OCI-LY3 (cell line): ENCODE measurements around the gene VPS4B.

Experiments
- EZH2phosphoT487 ChIP-seq: fragments of 200-600 bp; shearing (Covaris generic); IDR thresholded peaks from 2 replicates; pipeline ENCODE4 v1.6.1; 2018; ENCODE audit warnings: antibody characterized with exemption, mixed run types, low read depth
- TF ChIP-seq, protein P1 (sequence below): fragments of 200-600, 300-600 bp; sonication (generic); IDR thresholded peaks from 2 replicates; pipeline ENCODE4 v1.5.1; 2014; ENCODE audit warnings: antibody characterized with exemption, low read length, low read depth

DNA sequence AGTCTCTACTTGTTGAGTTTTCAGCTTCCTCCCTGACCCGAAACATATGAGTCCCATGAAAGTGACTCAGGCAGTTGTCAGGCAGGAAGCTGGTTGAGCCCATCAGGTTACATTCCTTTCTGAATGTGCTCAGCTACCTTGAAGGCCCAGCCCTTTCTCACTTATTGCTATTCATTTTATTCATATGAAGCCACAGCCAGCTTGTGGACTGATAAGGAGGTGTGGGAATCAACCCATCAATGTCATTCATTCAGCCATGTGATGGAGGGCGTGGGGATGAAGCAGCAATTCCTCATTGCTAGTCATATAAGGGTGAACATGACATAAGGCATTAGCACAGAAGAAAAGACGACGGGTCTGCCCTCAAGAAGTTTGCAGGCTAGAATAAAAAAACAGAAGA lies 5.3 kb upstream of the VPS4B start:
- TF ChIP-seq, protein P1, sequence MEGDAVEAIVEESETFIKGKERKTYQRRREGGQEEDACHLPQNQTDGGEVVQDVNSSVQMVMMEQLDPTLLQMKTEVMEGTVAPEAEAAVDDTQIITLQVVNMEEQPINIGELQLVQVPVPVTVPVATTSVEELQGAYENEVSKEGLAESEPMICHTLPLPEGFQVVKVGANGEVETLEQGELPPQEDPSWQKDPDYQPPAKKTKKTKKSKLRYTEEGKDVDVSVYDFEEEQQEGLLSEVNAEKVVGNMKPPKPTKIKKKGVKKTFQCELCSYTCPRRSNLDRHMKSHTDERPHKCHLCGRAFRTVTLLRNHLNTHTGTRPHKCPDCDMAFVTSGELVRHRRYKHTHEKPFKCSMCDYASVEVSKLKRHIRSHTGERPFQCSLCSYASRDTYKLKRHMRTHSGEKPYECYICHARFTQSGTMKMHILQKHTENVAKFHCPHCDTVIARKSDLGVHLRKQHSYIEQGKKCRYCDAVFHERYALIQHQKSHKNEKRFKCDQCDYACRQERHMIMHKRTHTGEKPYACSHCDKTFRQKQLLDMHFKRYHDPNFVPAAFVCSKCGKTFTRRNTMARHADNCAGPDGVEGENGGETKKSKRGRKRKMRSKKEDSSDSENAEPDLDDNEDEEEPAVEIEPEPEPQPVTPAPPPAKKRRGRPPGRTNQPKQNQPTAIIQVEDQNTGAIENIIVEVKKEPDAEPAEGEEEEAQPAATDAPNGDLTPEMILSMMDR = no peak
- TF ChIP-seq EZH2phosphoT487 = no peak
